Natural killer cell (primary cell): ENCODE results near the gene UBC. TPM values are rescaled to one million over a fixed set of nuclear protein-coding genes. Genes with fewer than 3 reads are reported as not detected.

Source experiments
- ATAC-seq, 3 donors: fragments of 150-1000 bp in 2 of 3; fragments of 200-7000 bp in 1 of 3; cut with Tn5 transposase; 1 replicate in 1 of 3; 2 replicates in 2 of 3; pipeline ENCODE4 v1.10.0; 2021; ENCODE audit warnings: mild to moderate bottlenecking in 2 of 3, moderate library complexity in 2 of 3
- DNase-seq, 2 donors: peaks; one replicate each; pipeline versions ENCODE4 v3.0.0 to v3.0.0-alpha.2; 2013 to 2021; ENCODE audit warnings: mixed read lengths in 1 of 2
- H3K27ac ChIP-seq: one replicate; pipeline ENCODE4 v1.5.1; 2013; ENCODE audit warnings: mild to moderate bottlenecking, low read length
- H3K27me3 ChIP-seq: one replicate; pipeline ENCODE4 v1.6.1; 2013; ENCODE audit warnings: low read length; ENCODE audit not compliant: control insufficient read depth, insufficient read depth
- H3K36me3 ChIP-seq: one replicate; pipeline ENCODE4 v1.6.1; 2013; ENCODE audit warnings: low read length; ENCODE audit not compliant: control insufficient read depth, insufficient read depth
- H3K4me1 ChIP-seq: one replicate; pipeline ENCODE4 v1.6.1; 2013; ENCODE audit warnings: low read length; ENCODE audit not compliant: control insufficient read depth, insufficient read depth
- H3K4me3 ChIP-seq: one replicate; pipeline ENCODE4 v1.5.1; 2013; ENCODE audit warnings: low read length
- H3K9me3 ChIP-seq: one replicate; pipeline ENCODE4 v1.6.1; 2013; ENCODE audit warnings: low read length; ENCODE audit not compliant: control insufficient read depth, insufficient read depth
- H3K27ac Mint-ChIP-seq, 2 donors: one replicate each; pipeline ENCODE4 v1.8.0; 2022; ENCODE audit warnings: mild to moderate bottlenecking in 2 of 2, mixed read lengths in 2 of 2, moderate library complexity in 1 of 2
- H3K27me3 Mint-ChIP-seq, 2 donors: one replicate each; pipeline ENCODE4 v1.8.0; 2022; ENCODE audit warnings: low read depth in 2 of 2, mixed read lengths in 2 of 2
- H3K36me3 Mint-ChIP-seq: one replicate; pipeline ENCODE4 v1.8.0; 2022; ENCODE audit warnings: mixed read lengths
- H3K4me1 Mint-ChIP-seq, 2 donors: one replicate each; pipeline ENCODE4 v1.8.0; 2022; ENCODE audit warnings: mixed read lengths in 2 of 2
- H3K4me3 Mint-ChIP-seq: one replicate; pipeline ENCODE4 v1.8.0; 2022; ENCODE audit warnings: mild to moderate bottlenecking, moderate library complexity, mixed read lengths
- H3K9me3 Mint-ChIP-seq, 2 donors: one replicate each; pipeline ENCODE4 v1.8.0; 2022; ENCODE audit warnings: mixed read lengths in 2 of 2
- CTCF ChIP-seq: fragments of 200-600 bp; IDR thresholded peaks from one replicate; pipeline ENCODE4 v1.8.0; 2022; ENCODE audit warnings: antibody characterized with exemption
- WGBS: methylation state at CpG from one replicate; pipeline ENCODE4 v1.1.7; 2013; ENCODE audit warnings: missing lambda C conversion rate; ENCODE audit not compliant: insufficient coverage; 5-methylcytosine and 5-hydroxymethylcytosine counted together
- intact Hi-C: fragments of 100-400 bp; cut with micrococcal nuclease; formaldehyde crosslinking; loops from one replicate; pipeline ENCODE4 v1.14.2; 2022
- total RNA-seq, 4 donors: library from RNA; stranded (reverse); fragments of 120-200 nt in 1 of 4; gene quantifications; one replicate each; pipeline versions ENCODE4 v1.2.3 to v1.2.4, GENCODE V29; 2013 to 2022

UBC gene
- total RNA-seq, 3 donors from 2014 or later (not counting 1 experiment from before 2014, with no cell fraction given) = 1,276 to 1,737 (median 1,334) TPM

- no peaks in the 10 kb centered on the region for H3K4me1 Mint-ChIP-seq
- no peaks in the 10 kb centered on the region for H3K9me3 Mint-ChIP-seq
- Histone ChIP-seq H3K4me1 (peaks cover 28% of the 10 kb centered on the region), H3K9me3 (no peaks in the 10 kb centered on the region), H3K4me3 (peak overlapping the region; percentile 66), H3K27ac (no peak overlapping the region), H3K27me3 (no peaks in the 10 kb centered on the region), H3K36me3 (no peaks in the 10 kb centered on the region)
- TF ChIP-seq CTCF = no peak
- H3K27ac Mint-ChIP-seq = no peak overlapping the region
- no peaks in the 10 kb centered on the region for H3K27me3 Mint-ChIP-seq
- H3K36me3 Mint-ChIP-seq = no peaks in the 10 kb centered on the region
- intact Hi-C loops = no loop called here
- ATAC-seq (no peak), DNase-seq (no peak)
- no peak overlapping the region for H3K4me3 Mint-ChIP-seq
- 80% methylated on average over 7 of the region's 7 CpGs for WGBS
Observed at GRCh38 chr12:124941170-124941527, 26.7 kb upstream of the UBC start.

DNA sequence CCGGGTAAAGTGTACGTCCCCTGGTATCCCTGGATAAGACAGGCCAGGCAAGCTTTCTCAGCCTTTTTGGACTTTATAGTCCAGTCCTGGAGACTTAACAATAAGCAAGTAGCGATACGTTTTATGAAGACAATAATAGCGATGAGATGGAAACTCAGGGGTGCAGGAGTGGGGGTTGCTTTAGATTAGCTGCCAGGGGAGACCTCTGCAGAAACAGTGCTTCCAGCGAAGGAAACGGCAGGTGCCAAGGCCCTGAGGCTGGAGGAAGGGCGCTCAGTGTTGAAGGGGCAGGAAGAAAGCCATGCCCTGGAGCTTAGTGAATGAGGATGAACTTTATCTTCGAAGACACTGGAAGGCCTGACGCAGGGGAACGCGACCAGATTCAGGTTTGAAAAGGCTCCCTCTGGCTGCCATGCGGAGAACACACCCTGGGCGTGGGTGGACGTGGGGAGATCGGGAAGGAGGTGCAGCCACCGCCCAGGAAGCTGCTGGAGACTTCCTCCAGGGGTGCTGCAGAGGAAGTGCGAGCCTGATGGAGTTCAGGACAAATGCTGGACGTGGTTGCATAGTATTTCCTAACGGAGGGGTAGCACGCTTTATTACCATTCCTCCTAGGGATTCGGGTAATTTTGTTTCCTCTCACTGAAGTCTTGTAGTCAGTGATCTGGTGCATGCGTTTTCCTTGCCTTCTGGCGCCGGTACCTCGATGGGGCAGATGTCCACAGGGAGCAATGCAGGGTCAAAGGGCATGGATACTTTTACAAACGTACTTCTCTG, 26.1 kb upstream of the UBC start:
- Histone ChIP-seq H3K27me3 (no peaks in the 10 kb centered on the region), H3K9me3 (no peaks in the 10 kb centered on the region), H3K4me3 (peak overlapping the region; percentile 66), H3K27ac (peak overlapping the region; percentile 80), H3K4me1 (peaks cover 28% of the 10 kb centered on the region), H3K36me3 (no peaks in the 10 kb centered on the region)
- Mint-ChIP-seq H3K27me3 (no peaks in the 10 kb centered on the region), H3K9me3 (no peaks in the 10 kb centered on the region), H3K27ac (no peak overlapping the region), H3K36me3 (no peaks in the 10 kb centered on the region), H3K4me1 (no peaks in the 10 kb centered on the region), H3K4me3 (no peak overlapping the region)
- peak; percentile 51 to 74 (median 63) for ATAC-seq
- 9% methylated on average over 27 of the region's 27 CpGs for WGBS
- TF ChIP-seq CTCF = peak; percentile 81
- intact Hi-C loops = loop anchor here (1.0 kb wide), 1 partner anchor 34 kb away; no protein-coding TSS in a partner anchor
- peak; percentile 64 to 91 for DNase-seq

- peak overlapping the region; percentile 80 for H3K27ac ChIP-seq
- ATAC-seq = peak in 1 of 3 donors; percentile 19
Observed at GRCh38 chr12:124940143-124940392, 25.6 kb upstream of the UBC start.

More at GRCh38 chr12:124940143-124940392, 25.6 kb upstream of the UBC start:
- no peaks in the 10 kb centered on the region for H3K36me3 ChIP-seq
- Mint-ChIP-seq H3K36me3 (no peaks in the 10 kb centered on the region), H3K4me3 (no peak overlapping the region), H3K27ac (no peak overlapping the region), H3K4me1 (no peaks in the 10 kb centered on the region), H3K9me3 (no peaks in the 10 kb centered on the region), H3K27me3 (no peaks in the 10 kb centered on the region)
- DNase-seq = no peak
- no peaks in the 10 kb centered on the region for H3K27me3 ChIP-seq
- peak overlapping the region; percentile 66 for H3K4me3 ChIP-seq
- intact Hi-C loops = loop anchor here (1.0 kb wide), 1 partner anchor 34 kb away; no protein-coding TSS in a partner anchor
- TF ChIP-seq CTCF = no peak
- 7% methylated on average over 8 of the region's 8 CpGs for WGBS
- peaks cover 28% of the 10 kb centered on the region for H3K4me1 ChIP-seq
- no peaks in the 10 kb centered on the region for H3K9me3 ChIP-seq
